HepG2 (cell line): ENCODE measurements around the gene ATP9A. TPM values are rescaled to one million over a fixed set of nuclear protein-coding genes. Genes with fewer than 3 reads are reported as not detected.
A peak's percentile ranks its signal among the peaks of the same experiment; 100 is the strongest.

Experiments
- ATRX ChIP-seq: sonication (generic); formaldehyde crosslinking; IDR thresholded peaks from 2 replicates; pipeline ENCODE4 v1.4.0; 2020; ENCODE audit warnings: missing genetic modification reagents, borderline replicate concordance
- MED1 ChIP-seq: sonication (generic); formaldehyde crosslinking; IDR thresholded peaks from 2 replicates; pipeline ENCODE4 v1.4.0; 2020; ENCODE audit warnings: missing genetic modification reagents
- NCOA2 ChIP-seq: sonication (generic); formaldehyde crosslinking; IDR thresholded peaks from 2 replicates; pipeline ENCODE4 v1.8.0; 2022; ENCODE audit warnings: inconsistent platforms
- NFE2L2 ChIP-seq: fragments of 150-350 bp; IDR thresholded peaks from 2 replicates; pipeline ENCODE4 v1.6.1; 2014; ENCODE audit warnings: low read length
- POLR2AphosphoS2 ChIP-seq: IDR thresholded peaks from 2 replicates; pipeline ENCODE4 v1.6.1; 2011; ENCODE audit warnings: low read depth, low read length, improper control_type of control experiment
- RFX1 ChIP-seq: fragments of 450-650 bp; IDR thresholded peaks from 2 replicates; pipeline ENCODE4 v1.6.1; 2017
- SALL1 ChIP-seq: sonication (generic); formaldehyde crosslinking; IDR thresholded peaks from 2 replicates; pipeline ENCODE4 v1.8.0; 2022; ENCODE audit warnings: mild to moderate bottlenecking, missing genetic modification reagents
- TBX3 ChIP-seq: fragments of 450-650 bp; IDR thresholded peaks from 2 replicates; pipeline ENCODE4 v1.6.1; 2017; ENCODE audit warnings: antibody characterized with exemption, mild to moderate bottlenecking, inconsistent platforms, borderline replicate concordance
- TFDP2 ChIP-seq: sonication (generic); formaldehyde crosslinking; IDR thresholded peaks from 2 replicates; pipeline ENCODE4 v1.4.0; 2020; ENCODE audit warnings: missing genetic modification reagents
- ZBTB26 ChIP-seq: IDR thresholded peaks from 2 replicates; pipeline ENCODE4 v1.6.1; 2016; ENCODE audit warnings: missing compliant biosample characterization, missing genetic modification reagents, borderline replicate concordance
- ZFP37 ChIP-seq: sonication (generic); formaldehyde crosslinking; IDR thresholded peaks from 2 replicates; pipeline ENCODE4 v1.4.0; 2020; ENCODE audit warnings: missing genetic modification reagents, borderline replicate concordance
- ZFP62 ChIP-seq: sonication (generic); formaldehyde crosslinking; IDR thresholded peaks from 2 replicates; pipeline ENCODE4 v1.4.0; 2020; ENCODE audit warnings: missing genetic modification reagents
- ZNF12 ChIP-seq: sonication (generic); formaldehyde crosslinking; IDR thresholded peaks from 2 replicates; pipeline ENCODE4 v1.5.0; 2020; ENCODE audit warnings: missing genetic modification reagents
- ZNF350 ChIP-seq: sonication (generic); formaldehyde crosslinking; IDR thresholded peaks from 2 replicates; pipeline ENCODE4 v1.4.0; 2020; ENCODE audit warnings: mild to moderate bottlenecking, low read depth, missing genetic modification reagents, borderline replicate concordance
- ZNF382 ChIP-seq: sonication (generic); formaldehyde crosslinking; IDR thresholded peaks from 2 replicates; pipeline ENCODE4 v1.5.0; 2020; ENCODE audit warnings: missing genetic modification reagents, mild to moderate bottlenecking, borderline replicate concordance
- ZNF775 ChIP-seq: sonication (generic); formaldehyde crosslinking; IDR thresholded peaks from 2 replicates; pipeline ENCODE4 v1.4.0; 2020; ENCODE audit warnings: missing genetic modification reagents, mild to moderate bottlenecking, moderate library complexity, borderline replicate concordance
- ZNF800 ChIP-seq: sonication (generic); formaldehyde crosslinking; IDR thresholded peaks from 2 replicates; pipeline ENCODE4 v1.4.0; 2020; ENCODE audit warnings: missing genetic modification reagents
- ZSCAN20 ChIP-seq: sonication (generic); formaldehyde crosslinking; IDR thresholded peaks from 2 replicates; pipeline ENCODE4 v1.4.0; 2020; ENCODE audit warnings: missing genetic modification reagents, mild to moderate bottlenecking, borderline replicate concordance
- polyA plus RNA-seq, 8 experiments: library from polyadenylated mRNA; depleted of rRNA in 3 of 8; stranded (reverse) in 7 of 8; unstranded in 1 of 8; fragments of >200 nt; fragmentation: Illumina TruSeq in 4 of 8; extraction: Trizol in 4 of 8; gene quantifications; 2 replicates each; pipeline versions ENCODE4 v1.2.1 to v1.2.3, GENCODE V29; 2011 to 2016; ENCODE audit warnings: low read depth in 4 of 8, missing spikeins in 1 of 8, mixed read lengths in 1 of 8; ENCODE audit not compliant: insufficient read depth in 1 of 8
- total RNA-seq, 5 experiments: library from RNA; depleted of rRNA; stranded (reverse); fragments of >200 nt; fragmentation: Illumina TruSeq; extraction: Trizol; gene quantifications; 2 replicates each; pipeline ENCODE4 v1.2.3, GENCODE V29; 2016; ENCODE audit warnings: low read depth in 1 of 5
- TF ChIP-seq, protein P1 (sequence below), 2 experiments: IDR thresholded peaks; 2 replicates each; pipeline ENCODE4 v1.6.1; 2011 to 2012; ENCODE audit warnings: low read length in 2 of 2, borderline replicate concordance in 1 of 2, low read depth in 1 of 2, mild to moderate bottlenecking in 1 of 2, moderate library complexity in 1 of 2
- TF ChIP-seq, protein P2 (sequence below): IDR thresholded peaks from 2 replicates; pipeline ENCODE4 v1.6.1; 2016; ENCODE audit warnings: mild to moderate bottlenecking

ATP9A gene
- total and polyA plus RNA-seq, 2 of the 13 experiments (the other 11 are each of a cell fraction or from before 2014, with no cell fraction given) = 11.8 to 18.5 TPM

DNA sequence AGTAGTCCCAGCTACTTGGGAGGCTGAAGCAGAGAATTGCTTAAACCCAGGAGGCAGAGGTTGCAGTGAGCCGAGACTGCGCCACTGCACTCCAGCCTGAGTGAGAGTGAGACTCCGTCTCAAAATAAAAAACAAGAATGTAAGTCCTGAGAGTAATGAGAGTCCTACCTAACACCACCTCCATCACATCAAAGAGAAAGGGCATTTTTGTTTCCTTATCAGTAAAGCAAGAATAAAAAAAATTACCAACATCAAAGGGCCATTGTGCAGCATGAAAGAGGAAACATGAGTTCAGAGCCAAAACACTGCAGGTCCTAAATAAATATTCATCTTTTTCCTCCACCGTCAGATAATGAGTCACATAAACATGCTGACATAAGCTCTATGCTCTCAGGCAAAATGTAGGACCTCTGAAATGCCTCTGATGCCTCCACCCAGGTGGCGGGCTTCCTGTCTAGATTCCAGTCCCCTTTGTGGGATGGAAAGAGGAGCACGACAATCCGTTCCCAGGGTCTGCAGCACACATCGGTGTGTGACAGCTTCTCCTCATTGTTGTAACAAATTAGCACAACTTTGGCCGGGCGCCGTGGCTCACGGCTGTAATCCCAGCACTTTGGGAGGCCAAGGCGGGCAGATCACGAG lies 7.2 kb downstream of the ATP9A start (continued):
- TF ChIP-seq ZFP62 (CRISPR knock-in tag) = no peak
- TF ChIP-seq, protein P1, sequence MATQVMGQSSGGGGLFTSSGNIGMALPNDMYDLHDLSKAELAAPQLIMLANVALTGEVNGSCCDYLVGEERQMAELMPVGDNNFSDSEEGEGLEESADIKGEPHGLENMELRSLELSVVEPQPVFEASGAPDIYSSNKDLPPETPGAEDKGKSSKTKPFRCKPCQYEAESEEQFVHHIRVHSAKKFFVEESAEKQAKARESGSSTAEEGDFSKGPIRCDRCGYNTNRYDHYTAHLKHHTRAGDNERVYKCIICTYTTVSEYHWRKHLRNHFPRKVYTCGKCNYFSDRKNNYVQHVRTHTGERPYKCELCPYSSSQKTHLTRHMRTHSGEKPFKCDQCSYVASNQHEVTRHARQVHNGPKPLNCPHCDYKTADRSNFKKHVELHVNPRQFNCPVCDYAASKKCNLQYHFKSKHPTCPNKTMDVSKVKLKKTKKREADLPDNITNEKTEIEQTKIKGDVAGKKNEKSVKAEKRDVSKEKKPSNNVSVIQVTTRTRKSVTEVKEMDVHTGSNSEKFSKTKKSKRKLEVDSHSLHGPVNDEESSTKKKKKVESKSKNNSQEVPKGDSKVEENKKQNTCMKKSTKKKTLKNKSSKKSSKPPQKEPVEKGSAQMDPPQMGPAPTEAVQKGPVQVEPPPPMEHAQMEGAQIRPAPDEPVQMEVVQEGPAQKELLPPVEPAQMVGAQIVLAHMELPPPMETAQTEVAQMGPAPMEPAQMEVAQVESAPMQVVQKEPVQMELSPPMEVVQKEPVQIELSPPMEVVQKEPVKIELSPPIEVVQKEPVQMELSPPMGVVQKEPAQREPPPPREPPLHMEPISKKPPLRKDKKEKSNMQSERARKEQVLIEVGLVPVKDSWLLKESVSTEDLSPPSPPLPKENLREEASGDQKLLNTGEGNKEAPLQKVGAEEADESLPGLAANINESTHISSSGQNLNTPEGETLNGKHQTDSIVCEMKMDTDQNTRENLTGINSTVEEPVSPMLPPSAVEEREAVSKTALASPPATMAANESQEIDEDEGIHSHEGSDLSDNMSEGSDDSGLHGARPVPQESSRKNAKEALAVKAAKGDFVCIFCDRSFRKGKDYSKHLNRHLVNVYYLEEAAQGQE (IDR thresholded peaks at IDR 0.05; ENCODE audit: borderline replicate concordance in 1 of 2, low read depth in 1 of 2, low read length in 2 of 2) = no peak; a peak in 1 of 4 replicates
- no peak for TF ChIP-seq ZNF382 (CRISPR knock-in tag)
- TF ChIP-seq SALL1 (CRISPR knock-in tag) = peak; percentile 54
- TF ChIP-seq ZFP37 (CRISPR knock-in tag) = no peak
- TF ChIP-seq TFDP2 (CRISPR knock-in tag) = no peak
- TF ChIP-seq NFE2L2 = no peak
- peak; percentile 96 for TF ChIP-seq TBX3
- TF ChIP-seq ATRX (CRISPR knock-in tag) = no peak
- peak; percentile 85 for TF ChIP-seq NCOA2 (CRISPR knock-in tag)
- TF ChIP-seq ZNF800 (CRISPR knock-in tag) = no peak
- no peak; the same call in 1 of the 2 replicates for TF ChIP-seq ZNF350 (CRISPR knock-in tag)
- TF ChIP-seq, protein P2, sequence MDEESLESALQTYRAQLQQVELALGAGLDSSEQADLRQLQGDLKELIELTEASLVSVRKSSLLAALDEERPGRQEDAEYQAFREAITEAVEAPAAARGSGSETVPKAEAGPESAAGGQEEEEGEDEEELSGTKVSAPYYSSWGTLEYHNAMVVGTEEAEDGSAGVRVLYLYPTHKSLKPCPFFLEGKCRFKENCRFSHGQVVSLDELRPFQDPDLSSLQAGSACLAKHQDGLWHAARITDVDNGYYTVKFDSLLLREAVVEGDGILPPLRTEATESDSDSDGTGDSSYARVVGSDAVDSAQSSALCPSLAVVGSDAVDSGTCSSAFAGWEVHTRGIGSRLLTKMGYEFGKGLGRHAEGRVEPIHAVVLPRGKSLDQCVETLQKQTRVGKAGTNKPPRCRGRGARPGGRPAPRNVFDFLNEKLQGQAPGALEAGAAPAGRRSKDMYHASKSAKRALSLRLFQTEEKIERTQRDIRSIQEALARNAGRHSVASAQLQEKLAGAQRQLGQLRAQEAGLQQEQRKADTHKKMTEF (CRISPR knock-in tag) = peak; percentile 87
- peak; percentile 71; the same call in 1 of the 2 replicates for TF ChIP-seq ZNF12
- TF ChIP-seq MED1 (CRISPR knock-in tag) = peak; percentile 82
- no peak for TF ChIP-seq ZSCAN20 (CRISPR knock-in tag)
- TF ChIP-seq RFX1 = no peak
- TF ChIP-seq ZNF775 (CRISPR knock-in tag) = no peak
- TF ChIP-seq ZBTB26 (CRISPR knock-in tag) = no peak
- TF ChIP-seq POLR2AphosphoS2 = no peak
